KOPT-K1 (cell line): ENCODE measurements around the gene EYS.
"Not testable (repeated sequence)": the region's sequence is repeated elsewhere in the genome, so short reads cannot be mapped to it uniquely, and the experiment has no call there.

ENCODE experiments used
- H3K27ac ChIP-seq: fragments of 200-600 bp; sonication (generic); 2 replicates; pipeline ENCODE4 v1.5.1; 2016; ENCODE audit warnings: antibody characterized with exemption, mild to moderate bottlenecking, low read depth, low read length; ENCODE audit not compliant: poor library complexity, severe bottlenecking
- H3K36me3 ChIP-seq: fragments of 200-600 bp; sonication (generic); 2 replicates; pipeline ENCODE4 v1.5.1; 2017; ENCODE audit warnings: antibody characterized with exemption, mild to moderate bottlenecking, low read length, moderate library complexity; ENCODE audit not compliant: insufficient read depth
- H3K9me3 ChIP-seq: fragments of 200-600 bp; sonication (generic); 2 replicates; pipeline ENCODE4 v1.5.1; 2017; ENCODE audit warnings: antibody characterized with exemption, low read length, mild to moderate bottlenecking; ENCODE audit not compliant: insufficient read depth, poor library complexity, severe bottlenecking

Gene EYS

DNA sequence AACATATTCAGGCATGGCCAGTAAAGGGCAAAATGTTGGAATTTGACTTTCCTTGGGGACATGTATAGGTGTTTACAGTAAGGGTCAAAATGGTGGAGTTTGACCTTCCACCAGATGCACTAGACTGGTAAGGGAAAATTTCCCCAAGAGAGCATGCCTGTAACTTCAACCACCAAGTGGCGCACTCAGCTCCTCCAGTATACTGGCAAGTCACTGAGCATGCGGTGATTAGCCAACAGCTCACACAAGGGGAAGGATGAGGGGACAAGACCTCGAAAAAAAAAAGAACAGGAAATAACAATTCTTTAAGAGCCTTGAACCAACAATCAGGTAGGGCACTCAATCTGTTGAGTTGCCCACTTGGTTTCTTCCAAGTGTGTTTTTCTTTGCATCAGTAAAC is 140.9 kb downstream of the EYS start:
- Histone ChIP-seq H3K27ac (no peak overlapping the region), H3K36me3 (no peaks in the 10 kb centered on the region), H3K9me3 (no peaks in the 10 kb centered on the region)

DNA sequence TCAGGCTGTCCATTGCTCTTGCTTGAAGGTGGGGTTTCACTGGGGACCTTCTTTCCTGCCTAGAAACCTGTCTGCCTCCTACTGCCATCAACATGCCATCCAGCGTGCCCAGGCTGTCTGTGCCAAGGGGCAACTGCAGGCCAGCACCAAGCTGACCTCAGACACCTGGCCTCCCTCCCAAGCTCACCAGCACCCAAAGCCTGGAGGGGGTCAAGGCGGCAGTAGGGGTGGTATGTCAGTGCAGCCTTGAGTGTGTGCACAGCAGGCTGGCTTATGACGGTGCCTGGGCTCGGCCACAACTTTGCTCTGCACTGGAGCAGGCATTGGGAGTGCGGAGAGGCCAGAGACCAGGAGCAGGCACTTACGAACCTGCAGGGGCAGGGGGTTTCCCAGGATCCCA is 149.0 kb downstream of the EYS start:
- Histone ChIP-seq H3K9me3 (no peaks in the 10 kb centered on the region), H3K27ac (no peak overlapping the region), H3K36me3 (no peaks in the 10 kb centered on the region)

DNA sequence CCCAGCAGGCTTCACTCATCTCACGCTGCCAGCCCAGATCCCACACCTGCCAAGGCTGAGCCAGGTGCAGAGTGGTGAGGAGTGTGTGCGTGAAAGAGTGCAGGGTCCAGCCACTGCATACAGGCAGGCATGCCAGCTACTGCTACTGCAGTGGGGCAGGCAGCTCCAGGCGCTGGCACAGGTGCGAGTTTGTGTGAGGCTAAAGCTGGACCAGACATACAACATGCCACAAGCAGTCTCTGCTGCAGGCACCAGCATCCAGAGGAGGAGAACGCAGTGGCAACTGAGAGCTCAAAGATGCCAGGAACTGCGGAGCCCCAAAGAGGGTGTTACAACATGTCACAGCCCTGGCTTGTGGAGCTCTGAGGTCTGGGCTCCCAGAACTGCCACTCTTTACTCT is 149.8 kb downstream of the EYS start:
- Histone ChIP-seq H3K36me3 (no peaks in the 10 kb centered on the region), H3K27ac (no peak overlapping the region), H3K9me3 (no peaks in the 10 kb centered on the region)

DNA sequence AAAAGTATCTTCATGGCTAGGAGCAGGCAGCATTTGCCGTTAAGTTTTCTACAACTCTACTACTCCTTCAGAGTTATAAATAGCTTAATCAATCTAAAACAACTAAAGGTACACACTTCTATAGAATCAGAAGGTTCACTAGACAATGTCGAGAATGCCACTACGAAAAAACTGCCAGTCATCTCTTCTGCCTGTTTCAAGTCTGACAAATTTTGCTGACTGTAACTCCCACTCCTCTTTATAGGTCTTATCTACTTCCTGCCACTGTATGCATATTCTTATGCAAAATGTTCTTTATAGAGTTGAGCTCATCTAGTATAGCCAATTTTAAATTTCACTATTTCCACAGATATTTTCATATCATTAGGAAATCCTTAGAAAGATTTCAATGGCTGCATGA is 160.1 kb downstream of the EYS start:
- no peak overlapping the region for H3K27ac ChIP-seq
- no peaks in the 10 kb centered on the region for H3K36me3 ChIP-seq
- no peaks in the 10 kb centered on the region for H3K9me3 ChIP-seq

DNA sequence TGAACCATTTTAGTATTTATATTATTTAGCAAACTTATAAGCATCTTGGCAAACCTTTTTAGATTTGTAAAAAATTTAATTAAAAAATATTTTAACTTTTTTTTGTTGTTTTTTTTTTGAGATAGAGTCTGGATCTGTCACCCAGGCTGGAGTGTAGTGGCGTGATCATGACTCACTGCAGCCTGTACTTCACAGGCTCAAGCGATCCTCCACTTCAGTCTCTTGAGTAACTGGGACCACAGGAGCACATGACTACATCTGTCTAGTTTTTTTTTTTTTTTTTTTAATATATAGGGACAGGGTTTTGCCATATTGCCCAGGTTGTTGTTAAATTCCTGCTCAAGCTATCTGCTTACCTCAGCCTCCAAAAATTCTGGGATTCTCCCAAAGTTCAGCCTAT is 161.1 kb downstream of the EYS start:
- Histone ChIP-seq H3K27ac (no peak overlapping the region), H3K36me3 (no peaks in the 10 kb centered on the region), H3K9me3 (no peaks in the 10 kb centered on the region)

DNA sequence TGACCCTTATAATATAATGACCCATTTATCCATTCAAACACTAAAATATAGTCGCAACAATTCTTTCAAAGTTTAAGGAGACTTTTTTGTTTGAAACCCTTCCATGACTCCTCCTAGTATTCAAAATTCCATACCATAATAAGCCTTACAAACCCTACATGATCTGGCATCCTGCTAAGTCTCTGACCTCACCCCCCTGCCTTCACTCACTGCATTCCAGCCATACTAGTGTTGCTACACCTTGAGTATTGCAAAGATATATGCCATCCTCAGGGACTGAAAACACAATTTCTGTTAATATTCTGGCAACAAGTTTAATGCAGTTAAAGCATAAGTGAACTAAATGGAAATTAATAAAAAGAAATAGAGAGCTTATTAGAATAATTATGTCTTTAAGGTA is 168.4 kb downstream of the EYS start:
- no peak overlapping the region for H3K27ac ChIP-seq
- H3K36me3 ChIP-seq = no peaks in the 10 kb centered on the region
- no peaks in the 10 kb centered on the region for H3K9me3 ChIP-seq

DNA sequence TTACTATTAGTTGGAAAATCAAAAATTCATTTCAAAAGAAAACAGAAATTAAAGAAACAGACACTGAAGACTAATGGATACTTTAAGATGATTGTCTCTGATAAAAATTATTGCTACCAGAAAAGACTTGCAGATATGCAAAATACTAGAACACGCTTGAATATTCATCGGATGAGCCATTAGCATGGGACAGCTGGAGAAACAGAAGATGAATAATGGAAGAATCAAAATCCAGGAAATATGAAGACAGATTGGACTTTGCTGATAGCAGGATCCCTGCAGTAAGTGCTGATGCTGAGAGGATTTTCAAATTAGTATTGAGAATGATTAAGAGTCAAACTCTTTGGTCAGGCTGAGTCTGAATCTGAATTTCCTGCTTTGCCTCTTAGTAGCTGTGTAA is 169.4 kb downstream of the EYS start:
- Histone ChIP-seq H3K36me3 (no peaks in the 10 kb centered on the region), H3K9me3 (no peaks in the 10 kb centered on the region), H3K27ac (no peak overlapping the region)

DNA sequence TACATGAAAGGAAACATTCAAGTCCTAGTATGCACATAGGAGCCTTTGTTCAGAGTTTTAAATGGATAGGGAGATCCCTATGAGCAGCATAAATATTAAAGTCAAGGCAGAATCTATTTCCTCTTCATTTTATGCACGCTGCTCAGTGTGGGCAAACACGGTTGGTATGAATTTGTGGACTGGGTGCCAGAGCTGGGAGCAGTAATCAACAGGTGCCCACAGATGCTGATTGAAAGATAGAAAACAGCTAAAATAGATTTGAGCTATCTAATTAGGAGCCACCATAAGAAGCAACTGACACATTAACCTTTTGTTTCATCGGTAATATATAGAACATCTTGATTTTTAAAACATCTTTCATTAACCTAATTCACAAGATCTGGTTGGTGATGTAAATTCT is 175.5 kb downstream of the EYS start:
- no peaks in the 10 kb centered on the region for H3K36me3 ChIP-seq
- H3K9me3 ChIP-seq = no peaks in the 10 kb centered on the region
- H3K27ac ChIP-seq = no peak overlapping the region

DNA sequence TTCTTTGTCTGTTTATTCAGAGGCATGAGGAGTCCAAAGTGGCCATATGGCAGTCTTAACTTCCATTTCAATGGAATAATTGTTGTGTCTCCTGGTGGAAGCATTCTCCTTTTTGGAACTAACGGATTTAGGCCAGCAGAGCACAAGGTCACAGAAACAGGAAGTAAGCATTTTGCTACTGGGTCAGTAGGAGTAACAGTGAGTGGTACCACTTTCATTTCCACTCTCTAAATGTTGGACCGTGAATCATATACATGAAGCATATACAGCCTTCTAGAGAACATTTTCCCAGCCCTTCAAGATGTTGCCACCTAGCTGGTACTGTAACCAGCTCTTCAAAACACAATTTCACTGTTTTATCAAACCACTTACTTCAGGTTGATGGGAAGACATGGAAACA is 182.8 kb downstream of the EYS start:
- H3K27ac ChIP-seq = no peak overlapping the region
- H3K9me3 ChIP-seq = no peaks in the 10 kb centered on the region
- H3K36me3 ChIP-seq = no peaks in the 10 kb centered on the region

DNA sequence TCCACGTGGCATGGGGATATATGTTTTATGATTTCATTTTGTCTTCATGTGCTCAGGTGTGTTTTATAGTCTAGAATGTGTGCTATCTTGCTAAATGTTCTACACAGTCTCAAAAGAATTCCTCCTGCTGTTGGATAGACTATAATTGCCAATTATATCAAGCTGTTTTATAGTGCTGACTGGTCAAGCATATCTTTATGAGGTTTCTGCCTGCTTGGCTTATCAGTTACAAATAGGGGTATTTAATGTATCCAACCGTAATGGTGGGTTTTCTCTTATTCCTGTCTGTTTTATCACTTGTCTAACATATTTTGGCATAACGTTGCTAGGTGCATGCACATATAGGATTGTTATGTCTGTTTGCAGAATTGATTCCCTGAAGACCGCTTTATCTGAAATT is 201.3 kb downstream of the EYS start:
- Histone ChIP-seq H3K36me3 (no peaks in the 10 kb centered on the region), H3K27ac (no peak overlapping the region), H3K9me3 (no peaks in the 10 kb centered on the region)

DNA sequence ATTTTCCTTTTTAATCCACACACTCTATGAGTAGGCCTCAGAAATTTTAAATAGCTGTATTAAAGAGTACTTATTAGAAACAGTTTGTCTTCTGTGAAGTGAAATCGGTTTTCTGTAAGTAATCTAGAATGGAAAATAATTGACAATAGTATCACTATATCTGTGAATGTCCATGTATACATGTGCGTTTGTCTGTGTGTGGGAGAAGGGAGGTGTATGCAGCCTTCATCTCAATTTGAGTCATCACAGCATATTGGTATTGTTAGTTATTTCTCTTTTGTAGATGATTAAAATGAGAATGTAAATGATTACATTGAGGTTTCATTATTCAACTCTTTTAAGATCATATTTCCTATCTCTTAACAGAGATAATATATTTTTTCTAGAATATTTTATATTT is 206.0 kb downstream of the EYS start:
- Histone ChIP-seq H3K27ac (no peak overlapping the region), H3K9me3 (no peaks in the 10 kb centered on the region), H3K36me3 (no peaks in the 10 kb centered on the region)

DNA sequence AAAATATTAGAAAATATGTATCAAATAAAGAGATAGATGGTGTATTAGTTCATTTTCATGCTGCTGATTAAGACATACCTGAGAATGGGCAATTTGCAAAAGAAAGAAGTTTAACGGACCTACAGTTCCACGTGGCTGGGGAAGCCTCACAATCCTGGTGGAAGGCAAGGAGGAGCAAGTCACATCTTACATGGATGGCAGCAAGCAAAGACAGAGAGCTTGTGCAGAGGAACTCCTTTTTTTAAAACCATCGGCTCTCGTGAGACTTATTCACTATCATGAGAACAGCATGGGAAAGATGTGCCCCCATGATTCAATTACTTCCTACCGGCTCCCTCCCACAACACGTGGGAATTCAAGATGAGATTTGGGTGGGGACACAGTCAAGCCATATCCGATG is 223.4 kb downstream of the EYS start:
- H3K9me3 ChIP-seq, H3K27ac ChIP-seq, H3K36me3 ChIP-seq: not testable (repeated sequence)

DNA sequence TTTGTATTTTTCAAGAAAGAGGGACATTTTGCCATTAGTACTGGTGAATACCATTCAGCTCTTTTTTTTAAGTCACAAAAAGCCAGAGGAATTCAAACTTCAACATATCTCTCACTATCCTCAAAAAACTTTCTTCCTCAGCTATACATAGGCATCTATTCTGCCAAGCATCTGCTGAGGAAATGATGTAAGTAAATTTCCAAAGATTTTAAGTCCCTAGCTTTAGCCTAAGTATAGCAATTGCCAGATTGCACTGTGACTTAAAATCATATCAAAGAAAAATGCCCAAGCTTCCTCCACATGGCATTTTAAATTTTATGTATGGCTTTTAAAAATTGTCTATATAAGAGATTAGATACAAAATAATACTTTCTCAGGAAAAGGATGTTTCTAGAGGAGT is 237.4 kb downstream of the EYS start:
- Histone ChIP-seq H3K27ac (no peak overlapping the region), H3K36me3 (no peaks in the 10 kb centered on the region), H3K9me3 (no peaks in the 10 kb centered on the region)

DNA sequence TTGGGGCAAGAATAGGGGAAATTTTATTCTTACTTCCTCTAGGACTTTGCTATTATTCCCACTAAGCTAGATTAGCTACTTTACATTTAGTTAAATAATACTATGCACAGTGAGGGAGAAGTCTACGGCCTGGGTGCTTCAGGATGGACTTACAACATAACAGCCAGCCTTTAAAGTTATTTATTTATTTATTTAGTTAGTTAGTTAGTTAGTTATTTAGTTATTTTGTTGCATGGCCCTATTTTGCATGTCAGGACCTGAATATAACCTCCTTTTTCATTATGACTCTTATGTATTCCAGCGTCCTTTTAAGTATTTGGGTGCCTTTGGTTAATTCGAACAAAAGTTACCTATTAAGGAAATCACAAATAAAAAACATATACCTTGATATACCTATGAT is 238.7 kb downstream of the EYS start:
- Histone ChIP-seq H3K9me3 (no peaks in the 10 kb centered on the region), H3K27ac (no peak overlapping the region)

DNA sequence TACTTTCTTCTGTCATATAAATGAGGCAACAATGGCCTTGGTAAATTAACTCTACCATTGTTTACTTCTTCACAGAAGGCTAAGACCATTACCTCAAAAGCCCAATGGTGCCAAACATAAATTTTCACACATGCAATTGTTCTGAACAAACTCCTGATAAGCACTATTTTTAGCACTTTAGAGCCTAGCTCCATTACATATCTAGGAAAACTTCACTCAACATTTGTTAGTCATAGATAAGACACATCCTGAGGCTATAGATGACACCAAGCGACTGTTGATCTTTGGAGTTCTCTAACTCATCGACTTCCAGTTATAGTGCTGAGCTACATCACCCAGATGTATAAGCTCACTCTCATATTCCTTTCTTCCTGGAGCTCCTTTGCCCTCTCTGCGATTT is 245.9 kb downstream of the EYS start:
- no peaks in the 10 kb centered on the region for H3K36me3 ChIP-seq
- no peak overlapping the region for H3K27ac ChIP-seq
- no peaks in the 10 kb centered on the region for H3K9me3 ChIP-seq

More for the DNA sequence above, 238.7 kb downstream of the EYS start:
- no peaks in the 10 kb centered on the region for H3K36me3 ChIP-seq

DNA sequence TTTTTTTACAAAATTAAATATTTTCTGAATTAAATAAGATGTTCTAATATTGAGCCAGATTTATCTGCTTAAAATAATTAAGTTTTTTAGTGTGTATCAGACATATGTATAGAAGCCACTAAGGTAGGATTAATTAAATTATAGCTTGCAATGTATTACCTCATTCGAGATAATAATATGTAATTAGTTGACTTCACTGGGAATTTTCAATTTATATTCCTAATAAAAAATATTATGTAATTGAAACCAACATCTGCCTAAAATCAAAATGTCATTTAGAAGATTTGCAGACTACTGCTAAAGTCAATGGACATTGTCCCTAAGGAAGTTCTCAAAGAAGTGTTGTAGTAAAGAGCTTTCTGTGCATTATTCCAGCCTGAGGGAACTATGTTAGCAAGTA is 254.7 kb downstream of the EYS start:
- Histone ChIP-seq H3K36me3 (no peaks in the 10 kb centered on the region), H3K9me3 (no peaks in the 10 kb centered on the region), H3K27ac (no peak overlapping the region)

DNA sequence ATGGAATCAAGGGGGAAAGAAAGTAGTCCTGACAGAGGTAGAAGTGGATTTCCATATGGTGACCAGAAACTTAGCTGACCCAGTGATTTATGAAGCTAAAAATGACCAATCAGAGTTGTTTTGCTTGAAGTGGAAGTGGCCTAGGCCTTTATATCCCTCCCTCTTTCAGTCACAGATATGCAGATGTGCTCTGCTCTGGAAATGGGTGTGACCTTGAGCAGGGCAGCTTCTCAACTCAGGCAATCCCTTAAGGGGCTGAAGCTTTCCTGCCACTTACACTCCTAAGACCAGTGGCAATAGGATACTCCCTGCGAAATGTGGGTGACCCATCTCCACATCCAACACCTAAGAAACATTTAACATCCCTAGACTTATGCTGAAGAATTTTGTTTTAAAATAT is 256.6 kb downstream of the EYS start:
- Histone ChIP-seq H3K36me3 (no peaks in the 10 kb centered on the region), H3K27ac (no peak overlapping the region), H3K9me3 (no peaks in the 10 kb centered on the region)
